ENCODE data around the gene STK11.
"Not testable (repeated sequence)": the region's sequence is repeated elsewhere in the genome, so short reads cannot be mapped to it uniquely, and the experiment has no call there.

The STK11 gene

GRCh38 chr19:1245494-1246264 lies 40.1 kb downstream of the STK11 start:
- no peak overlapping the region for H3K4me3 ChIP-seq (ENCODE audit: control insufficient read depth, low read depth, low read length)
- TF ChIP-seq CTCF (conservative IDR thresholded peaks at IDR 0.05; ENCODE audit: control insufficient read depth, insufficient read depth, low read depth, low read length), result no peak
- no peak for DNase-seq (ENCODE audit: low read depth)

GRCh38 chr19:1246265-1247087 lies 40.9 kb downstream of the STK11 start:
- not testable (repeated sequence) for DNase-seq (ENCODE audit: low read depth); H3K4me3 ChIP-seq (ENCODE audit: control insufficient read depth, low read depth, low read length)

GRCh38 chr19:1247748-1248138 lies 42.2 kb downstream of the STK11 start:
- no peak for DNase-seq (ENCODE audit: low read depth)
- H3K4me3 ChIP-seq (ENCODE audit: control insufficient read depth, low read depth, low read length), result peak overlapping the region; percentile 38
- no peak for TF ChIP-seq CTCF (conservative IDR thresholded peaks at IDR 0.05; ENCODE audit: control insufficient read depth, insufficient read depth, low read depth, low read length)

GRCh38 chr19:1248139-1248785 lies 42.7 kb downstream of the STK11 start, which contains the start of gene MIDN:
Gene MIDN (plus strand): TSS chr19:1248583. CDS start chr19:1250297, 1,714 bp downstream.
- H3K4me3 ChIP-seq (ENCODE audit: control insufficient read depth, low read depth, low read length), result peak within 1 kb of the TSS; percentile 58
- no peak for TF ChIP-seq CTCF (conservative IDR thresholded peaks at IDR 0.05; ENCODE audit: control insufficient read depth, insufficient read depth, low read depth, low read length)
- peak; percentile 84 for DNase-seq (ENCODE audit: low read depth)

GRCh38 chr19:1248786-1249297 lies 43.3 kb downstream of the STK11 start:
- DNase-seq (ENCODE audit: low read depth), result peak; percentile 75
- H3K4me3 ChIP-seq (ENCODE audit: control insufficient read depth, low read depth, low read length), result peak overlapping the region; percentile 58
- TF ChIP-seq CTCF (conservative IDR thresholded peaks at IDR 0.05; ENCODE audit: control insufficient read depth, insufficient read depth, low read depth, low read length), result peak; percentile 18

- no peak for TF ChIP-seq CTCF (conservative IDR thresholded peaks at IDR 0.05; ENCODE audit: control insufficient read depth, insufficient read depth, low read depth, low read length)
- peak; percentile 94 for DNase-seq (ENCODE audit: low read depth)
- H3K4me3 ChIP-seq (ENCODE audit: control insufficient read depth, low read depth, low read length), result peak overlapping the region; percentile 77
Observed at GRCh38 chr19:1249298-1249989, 43.9 kb downstream of the STK11 start.
